HFFc6 (cell line): Measurements from ENCODE around the gene THRB. TPM values are rescaled to one million over a fixed set of nuclear protein-coding genes. Genes with fewer than 3 reads are reported as not detected.
"Not testable (repeated sequence)": the region's sequence is repeated elsewhere in the genome, so short reads cannot be mapped to it uniquely, and the experiment has no call there.

Experiments used
- DNase-seq: peaks from one replicate; pipeline ENCODE4 v3.0.0-alpha.2; 2018
- H3K27ac Mint-ChIP-seq: 2 replicates; pipeline ENCODE4 v1.8.0; 2020; ENCODE audit warnings: mild to moderate bottlenecking, mixed read lengths
- H3K27me3 Mint-ChIP-seq: 2 replicates; pipeline ENCODE4 v1.8.0; 2021; ENCODE audit warnings: mild to moderate bottlenecking, moderate library complexity, mixed read lengths; ENCODE audit not compliant: insufficient read depth
- H3K36me3 Mint-ChIP-seq: 2 replicates; pipeline ENCODE4 v1.8.0; 2021; ENCODE audit warnings: low read depth, mixed read lengths
- H3K4me1 Mint-ChIP-seq: 2 replicates; pipeline ENCODE4 v1.8.0; 2020; ENCODE audit warnings: low read depth, mixed read lengths
- H3K4me3 Mint-ChIP-seq: 2 replicates; pipeline ENCODE4 v1.8.0; 2020; ENCODE audit warnings: mild to moderate bottlenecking, moderate library complexity, mixed read lengths
- H3K9me3 Mint-ChIP-seq: 2 replicates; pipeline ENCODE4 v1.8.0; 2020; ENCODE audit warnings: mild to moderate bottlenecking, mixed read lengths
- CTCF ChIP-seq: fragments of 200-600 bp; sonication (generic); IDR thresholded peaks from 2 replicates; pipeline ENCODE4 v1.5.0; 2021; ENCODE audit warnings: antibody characterized with exemption, mild to moderate bottlenecking
- total RNA-seq, 6 experiments: library from RNA; stranded (reverse); fragmentation: NEBNext Ultra II Directional; extraction: Animal tissue kit (Norgen Biotek cat#: 25700); gene quantifications; 2 replicates in 1 of 6; 3 replicates in 5 of 6; pipeline ENCODE4 v1.2.3, GENCODE V29; 2021

Gene THRB
- total RNA-seq, 6 experiments from 2014 or later, result not detected

GRCh38 chr3:24432989-24433388, 61.7 kb downstream of the THRB start:
- Mint-ChIP-seq H3K9me3 (peaks cover 14% of the 10 kb centered on the region), H3K27ac (no peak overlapping the region), H3K4me3 (no peak overlapping the region), H3K36me3 (no peaks in the 10 kb centered on the region), H3K4me1 (no peaks in the 10 kb centered on the region), H3K27me3 (peaks cover 3% of the 10 kb centered on the region)
- DNase-seq, result no peak
- no peak for TF ChIP-seq CTCF

- H3K27ac Mint-ChIP-seq, result no peak overlapping the region
- H3K4me1 Mint-ChIP-seq, result no peaks in the 10 kb centered on the region
- no peaks in the 10 kb centered on the region; the same call in none of the 2 replicates for H3K9me3 Mint-ChIP-seq
- DNase-seq, result no peak
- no peak overlapping the region for H3K4me3 Mint-ChIP-seq
- H3K27me3 Mint-ChIP-seq, result no peaks in the 10 kb centered on the region
- no peaks in the 10 kb centered on the region; the same call in 1 of the 2 replicates for H3K36me3 Mint-ChIP-seq
- TF ChIP-seq CTCF, result no peak
Measured at GRCh38 chr3:24428481-24428880, 66.2 kb downstream of the THRB start.

GRCh38 chr3:24426896-24427295, 67.8 kb downstream of the THRB start:
- Mint-ChIP-seq H3K36me3 (no peaks in the 10 kb centered on the region; the same call in 1 of the 2 replicates), H3K27me3 (no peaks in the 10 kb centered on the region)
- TF ChIP-seq CTCF, result no peak

GRCh38 chr3:24420829-24421228, 73.8 kb downstream of the THRB start:
- H3K4me3 Mint-ChIP-seq, H3K36me3 Mint-ChIP-seq, H3K27ac Mint-ChIP-seq, H3K27me3 Mint-ChIP-seq, H3K9me3 Mint-ChIP-seq, H3K4me1 Mint-ChIP-seq, DNase-seq: not testable (repeated sequence)

More at GRCh38 chr3:24426896-24427295, 67.8 kb downstream of the THRB start:
- Mint-ChIP-seq H3K9me3 (no peaks in the 10 kb centered on the region; the same call in none of the 2 replicates), H3K27ac (no peak overlapping the region), H3K4me3 (no peak overlapping the region), H3K4me1 (no peaks in the 10 kb centered on the region)
- no peak for DNase-seq

- Mint-ChIP-seq H3K4me3 (no peak overlapping the region), H3K27ac (no peak overlapping the region), H3K4me1 (no peaks in the 10 kb centered on the region)
Measured at GRCh38 chr3:24420224-24420623, 74.4 kb downstream of the THRB start.

More at GRCh38 chr3:24420224-24420623, 74.4 kb downstream of the THRB start:
- Mint-ChIP-seq H3K9me3 (no peaks in the 10 kb centered on the region; the same call in 1 of the 2 replicates), H3K27me3 (no peaks in the 10 kb centered on the region), H3K36me3 (no peaks in the 10 kb centered on the region)
- no peak for TF ChIP-seq CTCF
- no peak for DNase-seq
